ENCODE results near the gene CDT1.

CDT1 gene

GRCh38 chr16:88816736-88817535 is 13.3 kb downstream of the CDT1 start:
- Histone ChIP-seq H3K36me3 (ENCODE audit: insufficient read depth) (no peaks in the 10 kb centered on the region), H3K4me1 (ENCODE audit: low read depth, poor library complexity, severe bottlenecking) (peaks cover 10% of the 10 kb centered on the region), H3K4me3 (IDR thresholded peaks at IDR 0.05; ENCODE audit: insufficient read depth, low read depth, low read length) (no peak overlapping the region), H2AFZ (ENCODE audit: low read depth) (no peak overlapping the region), H4K20me1 (ENCODE audit: insufficient read depth) (no peaks in the 10 kb centered on the region), H3K4me2 (no peak overlapping the region), H3K27me3 (ENCODE audit: insufficient read depth, low read depth) (no peaks in the 10 kb centered on the region), H3K9ac (no peak overlapping the region), H3K79me2 (ENCODE audit: insufficient read depth, low read depth) (no peaks in the 10 kb centered on the region), H3K27ac (no peak overlapping the region)
- TF ChIP-seq CTCF (conservative IDR thresholded peaks at IDR 0.05; ENCODE audit: low read depth, low read length): no peak

GRCh38 chr16:88817785-88818574 is 14.4 kb downstream of the CDT1 start:
- H3K27me3 ChIP-seq (ENCODE audit: insufficient read depth, low read depth): no peaks in the 10 kb centered on the region
- no peak overlapping the region for H3K4me3 ChIP-seq (IDR thresholded peaks at IDR 0.05; ENCODE audit: insufficient read depth, low read depth, low read length)
- no peak overlapping the region for H3K27ac ChIP-seq
- no peaks in the 10 kb centered on the region for H3K36me3 ChIP-seq (ENCODE audit: insufficient read depth)
- no peak overlapping the region for H3K4me2 ChIP-seq
- H2AFZ ChIP-seq (ENCODE audit: low read depth): no peak overlapping the region
- no peaks in the 10 kb centered on the region for H3K79me2 ChIP-seq (ENCODE audit: insufficient read depth, low read depth)
- H4K20me1 ChIP-seq (ENCODE audit: insufficient read depth): no peaks in the 10 kb centered on the region
- H3K4me1 ChIP-seq (ENCODE audit: low read depth, poor library complexity, severe bottlenecking): peaks cover 6% of the 10 kb centered on the region
- H3K9ac ChIP-seq: no peak overlapping the region
- TF ChIP-seq CTCF (conservative IDR thresholded peaks at IDR 0.05; ENCODE audit: low read depth, low read length): no peak

- H3K36me3 ChIP-seq (ENCODE audit: insufficient read depth): no peaks in the 10 kb centered on the region
- H3K4me3 ChIP-seq (IDR thresholded peaks at IDR 0.05; ENCODE audit: insufficient read depth, low read depth, low read length): no peak overlapping the region
- no peak overlapping the region for H3K9ac ChIP-seq
- no peaks in the 10 kb centered on the region for H3K79me2 ChIP-seq (ENCODE audit: insufficient read depth, low read depth)
- no peak overlapping the region for H3K4me2 ChIP-seq
- H2AFZ ChIP-seq (ENCODE audit: low read depth): no peak overlapping the region
- H4K20me1 ChIP-seq (ENCODE audit: insufficient read depth): no peaks in the 10 kb centered on the region
- peaks cover 4% of the 10 kb centered on the region for H3K4me1 ChIP-seq (ENCODE audit: low read depth, poor library complexity, severe bottlenecking)
- no peaks in the 10 kb centered on the region for H3K27me3 ChIP-seq (ENCODE audit: insufficient read depth, low read depth)
- H3K27ac ChIP-seq: no peak overlapping the region
- TF ChIP-seq CTCF (conservative IDR thresholded peaks at IDR 0.05; ENCODE audit: low read depth, low read length): no peak
Measured at GRCh38 chr16:88818575-88818874, 14.9 kb downstream of the CDT1 start.

GRCh38 chr16:88819126-88819525 is 15.5 kb downstream of the CDT1 start:
- no peaks in the 10 kb centered on the region for H3K79me2 ChIP-seq (ENCODE audit: insufficient read depth, low read depth)
- H3K36me3 ChIP-seq (ENCODE audit: insufficient read depth): no peaks in the 10 kb centered on the region
- H2AFZ ChIP-seq (ENCODE audit: low read depth): no peak overlapping the region
- H3K27me3 ChIP-seq (ENCODE audit: insufficient read depth, low read depth): no peaks in the 10 kb centered on the region
- H3K4me3 ChIP-seq (IDR thresholded peaks at IDR 0.05; ENCODE audit: insufficient read depth, low read depth, low read length): no peak overlapping the region
- TF ChIP-seq CTCF (conservative IDR thresholded peaks at IDR 0.05; ENCODE audit: low read depth, low read length): no peak
- H4K20me1 ChIP-seq (ENCODE audit: insufficient read depth): no peaks in the 10 kb centered on the region
- H3K27ac ChIP-seq: no peak overlapping the region
- peaks cover 4% of the 10 kb centered on the region for H3K4me1 ChIP-seq (ENCODE audit: low read depth, poor library complexity, severe bottlenecking)
- no peak overlapping the region for H3K4me2 ChIP-seq
- H3K9ac ChIP-seq: no peak overlapping the region
